SK-N-SH treated with all-trans-retinoic acid at 6 μM for 48 hours (cell line): ENCODE results near the gene MAP7.

ENCODE experiments used
- BACH2 ChIP-seq: fragments of 250-450 bp; sonication (Bioruptor Pico); IDR thresholded peaks from 2 replicates; pipeline ENCODE4 v1.9.0; 2021; ENCODE audit warnings: mild to moderate bottlenecking, borderline replicate concordance
- ESRRG ChIP-seq: fragments of 250-450 bp; sonication (Bioruptor Pico); IDR thresholded peaks from 2 replicates; pipeline ENCODE4 v1.6.1; 2021; ENCODE audit warnings: mild to moderate bottlenecking
- ZFP3 ChIP-seq: fragments of 250-450 bp; sonication (Bioruptor Pico); IDR thresholded peaks from 2 replicates; pipeline ENCODE4 v1.5.0; 2020; ENCODE audit warnings: mild to moderate bottlenecking, moderate library complexity
- ZFP30 ChIP-seq: fragments of 450-650 bp; formaldehyde crosslinking; IDR thresholded peaks from 2 replicates; pipeline ENCODE4 v1.5.0; 2022; ENCODE audit warnings: mild to moderate bottlenecking, moderate library complexity
- TF ChIP-seq, protein P1 (sequence below): fragments of 250-450 bp; sonication (Bioruptor Pico); IDR thresholded peaks from 2 replicates; pipeline ENCODE4 v1.5.1; 2020; ENCODE audit warnings: low read depth, mild to moderate bottlenecking, moderate library complexity
- TF ChIP-seq, protein P2 (sequence below): fragments of 250-450 bp; sonication (Bioruptor Pico); IDR thresholded peaks from 2 replicates; pipeline ENCODE4 v1.5.1; 2021; ENCODE audit warnings: mild to moderate bottlenecking, moderate library complexity
- TF ChIP-seq, protein P3 (sequence below): fragments of 250-450 bp; sonication (Bioruptor Pico); IDR thresholded peaks from 2 replicates; pipeline ENCODE4 v1.8.0; 2020; ENCODE audit warnings: mild to moderate bottlenecking, moderate library complexity, borderline replicate concordance

DNA sequence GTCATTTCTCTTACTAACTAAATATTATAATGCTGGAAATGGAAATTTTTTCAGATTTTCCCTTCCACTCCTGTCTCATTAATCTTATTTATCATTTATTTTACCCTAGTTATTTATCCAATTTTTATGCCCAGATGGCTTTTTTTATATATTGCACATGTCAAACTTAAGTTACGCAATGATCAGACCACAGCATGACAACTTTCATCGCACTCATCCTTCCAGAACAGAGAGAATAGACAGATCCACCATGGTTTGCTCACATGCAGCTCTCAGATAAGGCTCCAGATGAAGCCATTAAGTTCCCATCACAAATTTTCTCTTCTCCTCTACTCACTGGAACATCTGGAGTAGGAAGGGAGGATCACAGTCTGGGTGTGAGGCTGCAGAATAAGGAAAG is 48.7 kb downstream of the MAP7 start:
- TF ChIP-seq, protein P1, sequence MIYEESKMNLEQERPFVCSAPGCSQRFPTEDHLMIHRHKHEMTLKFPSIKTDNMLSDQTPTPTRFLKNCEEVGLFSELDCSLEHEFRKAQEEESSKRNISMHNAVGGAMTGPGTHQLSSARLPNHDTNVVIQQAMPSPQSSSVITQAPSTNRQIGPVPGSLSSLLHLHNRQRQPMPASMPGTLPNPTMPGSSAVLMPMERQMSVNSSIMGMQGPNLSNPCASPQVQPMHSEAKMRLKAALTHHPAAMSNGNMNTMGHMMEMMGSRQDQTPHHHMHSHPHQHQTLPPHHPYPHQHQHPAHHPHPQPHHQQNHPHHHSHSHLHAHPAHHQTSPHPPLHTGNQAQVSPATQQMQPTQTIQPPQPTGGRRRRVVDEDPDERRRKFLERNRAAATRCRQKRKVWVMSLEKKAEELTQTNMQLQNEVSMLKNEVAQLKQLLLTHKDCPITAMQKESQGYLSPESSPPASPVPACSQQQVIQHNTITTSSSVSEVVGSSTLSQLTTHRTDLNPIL: no peak
- TF ChIP-seq, protein P2, sequence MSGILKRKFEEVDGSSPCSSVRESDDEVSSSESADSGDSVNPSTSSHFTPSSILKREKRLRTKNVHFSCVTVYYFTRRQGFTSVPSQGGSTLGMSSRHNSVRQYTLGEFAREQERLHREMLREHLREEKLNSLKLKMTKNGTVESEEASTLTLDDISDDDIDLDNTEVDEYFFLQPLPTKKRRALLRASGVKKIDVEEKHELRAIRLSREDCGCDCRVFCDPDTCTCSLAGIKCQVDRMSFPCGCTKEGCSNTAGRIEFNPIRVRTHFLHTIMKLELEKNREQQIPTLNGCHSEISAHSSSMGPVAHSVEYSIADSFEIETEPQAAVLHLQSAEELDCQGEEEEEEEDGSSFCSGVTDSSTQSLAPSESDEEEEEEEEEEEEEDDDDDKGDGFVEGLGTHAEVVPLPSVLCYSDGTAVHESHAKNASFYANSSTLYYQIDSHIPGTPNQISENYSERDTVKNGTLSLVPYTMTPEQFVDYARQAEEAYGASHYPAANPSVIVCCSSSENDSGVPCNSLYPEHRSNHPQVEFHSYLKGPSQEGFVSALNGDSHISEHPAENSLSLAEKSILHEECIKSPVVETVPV (CRISPR knock-in tag): no peak
- no peak for TF ChIP-seq ESRRG (CRISPR knock-in tag)
- TF ChIP-seq, protein P3, sequence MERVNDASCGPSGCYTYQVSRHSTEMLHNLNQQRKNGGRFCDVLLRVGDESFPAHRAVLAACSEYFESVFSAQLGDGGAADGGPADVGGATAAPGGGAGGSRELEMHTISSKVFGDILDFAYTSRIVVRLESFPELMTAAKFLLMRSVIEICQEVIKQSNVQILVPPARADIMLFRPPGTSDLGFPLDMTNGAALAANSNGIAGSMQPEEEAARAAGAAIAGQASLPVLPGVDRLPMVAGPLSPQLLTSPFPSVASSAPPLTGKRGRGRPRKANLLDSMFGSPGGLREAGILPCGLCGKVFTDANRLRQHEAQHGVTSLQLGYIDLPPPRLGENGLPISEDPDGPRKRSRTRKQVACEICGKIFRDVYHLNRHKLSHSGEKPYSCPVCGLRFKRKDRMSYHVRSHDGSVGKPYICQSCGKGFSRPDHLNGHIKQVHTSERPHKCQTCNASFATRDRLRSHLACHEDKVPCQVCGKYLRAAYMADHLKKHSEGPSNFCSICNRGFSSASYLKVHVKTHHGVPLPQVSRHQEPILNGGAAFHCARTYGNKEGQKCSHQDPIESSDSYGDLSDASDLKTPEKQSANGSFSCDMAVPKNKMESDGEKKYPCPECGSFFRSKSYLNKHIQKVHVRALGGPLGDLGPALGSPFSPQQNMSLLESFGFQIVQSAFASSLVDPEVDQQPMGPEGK: no peak
- TF ChIP-seq ZFP30 (CRISPR knock-in tag): no peak
- no peak for TF ChIP-seq ZFP3 (CRISPR knock-in tag)
- TF ChIP-seq BACH2 (CRISPR knock-in tag): no peak
